Ovary (tissue), 10 donors: ENCODE results near the gene LMAN2L. TPM values are rescaled to one million over a fixed set of nuclear protein-coding genes. Genes with fewer than 3 reads are reported as not detected.

Experiments used
- DNase-seq, 5 donors: peaks; one replicate each; pipeline ENCODE4 v3.0.0-alpha.2; 2019 to 2020
- H3K27ac ChIP-seq, 2 donors: fragments of 200-600 bp; one replicate each; pipeline versions ENCODE4 v1.5.1 to v1.8.0; 2019 to 2022
- H3K27me3 ChIP-seq: fragments of 200-600 bp; one replicate; pipeline ENCODE4 v1.8.0; 2022
- H3K36me3 ChIP-seq: fragments of 200-600 bp; sonication (generic); one replicate; pipeline ENCODE4 v1.5.1; 2019
- H3K4me1 ChIP-seq: one replicate; pipeline ENCODE4 v1.8.1; 2013; ENCODE audit warnings: mild to moderate bottlenecking, moderate library complexity; ENCODE audit not compliant: insufficient read depth
- H3K4me3 ChIP-seq: fragments of 200-600 bp; sonication (generic); one replicate; pipeline ENCODE4 v1.5.1; 2017
- H3K9me3 ChIP-seq, 2 donors: fragments of 200-600 bp in 1 of 2; sonication (generic) in 1 of 2; one replicate each; pipeline versions ENCODE4 v1.5.1 to v1.8.1; 2013 to 2019; ENCODE audit warnings: mild to moderate bottlenecking in 1 of 2, moderate library complexity in 1 of 2
- CTCF ChIP-seq, 3 donors: fragments of 450-650 bp in 2 of 3; fragments of 200-600 bp in 1 of 3; IDR thresholded peaks; one replicate each; pipeline versions ENCODE4 v1.5.1 to v1.8.0; 2016 to 2022; ENCODE audit warnings: antibody characterized with exemption in 3 of 3, mild to moderate bottlenecking in 1 of 3
- EP300 ChIP-seq: sonication (generic); formaldehyde crosslinking; IDR thresholded peaks from one replicate; pipeline ENCODE4 v1.6.1; 2017; ENCODE audit warnings: antibody characterized with exemption
- POLR2A ChIP-seq: fragments of 450-650 bp; IDR thresholded peaks from one replicate; pipeline ENCODE4 v1.6.1; 2017; ENCODE audit warnings: antibody characterized with exemption, mild to moderate bottlenecking, moderate library complexity
- WGBS, 3 donors: extraction: QIAGEN DNeasy Blood & Tissue Kit in 1 of 3; methylation state at CpG; one replicate each; pipeline versions ENCODE4 v1.1.5 to v1.1.7; 2013 to 2017; 5-methylcytosine and 5-hydroxymethylcytosine counted together
- intact Hi-C, 4 donors: fragments of 100-400 bp; cut with DNase I; formaldehyde crosslinking; loops; one replicate each; pipeline versions ENCODE4 v1.11.0 to v1.15.1; 2022 to 2023
- long read RNA-seq, 3 donors: library from polyadenylated mRNA in 2 of 3; unstranded in 2 of 3; transcript quantifications; one replicate each; pipeline ENCODE4 v2.0.0 and lab custom pipeline, GENCODE V29; 2021 to 2026
- polyA plus RNA-seq, 2 donors: library from polyadenylated mRNA; stranded (reverse); fragments of 200-250 nt in 1 of 2; fragments of 350-450 nt in 1 of 2; fragmentation: Illumina TruSeq in 1 of 2; extraction: RNeasy Lipid Tissue Mini Kit (QIAGEN cat#74804) in 1 of 2; gene quantifications; one replicate each; pipeline ENCODE4 v1.2.3, GENCODE V29; 2013 to 2014
- total RNA-seq, 7 donors: library from RNA; depleted of rRNA in 2 of 7; stranded (reverse); fragments of >200 nt in 2 of 7; fragmentation: NEBNext Ultra II Directional in 3 of 7; extraction: Animal tissue kit (Norgen Biotek cat#: 25700) in 3 of 7; gene quantifications; one replicate each; pipeline versions ENCODE4 v1.1.0 to v1.2.4, GENCODE V29; 2016 to 2023
- donor health status: DM: no; HTN: no; CAD: no; lungs with moderate emphysema.
- donor health status: DM: no; HTN: no; CAD: no.
- donor health status: Bipolar disorder and iron deficiency.
- donor health status: DM: yes; HTN: yes; CAD: no.
- donor health status: DM: no; HTN: no; CAD: no.
- donor health status: DM: yes; HTN: yes; CAD: no.

Gene LMAN2L
- total RNA-seq (10 to 100 TPM; 14.8 to 29.4 (median 22.5) TPM), polyA plus RNA-seq (10 to 100 TPM; 23.1 to 41.6 TPM)
- long read RNA-seq, donor 1, transcript LMAN2L-201 (8 exons, 2,397 nt): major isoform, 268 of 317 reads
- long read RNA-seq, donor 1, transcript LMAN2L-205 (6 exons, 1,008 nt): minor isoform, 6 of 317 reads
- long read RNA-seq, donor 1, partial matches to known transcripts: 8 of 317 reads
- long read RNA-seq, donor 1, other reads (novel, unspliced or antisense): 26 of 317 reads
- long read RNA-seq, donor 2, transcript LMAN2L-201 (8 exons, 2,397 nt): major isoform, 25 of 25 reads
- long read RNA-seq, donor 2, partial matches to known transcripts: 0 of 25 reads
- long read RNA-seq, donor 2, other reads (novel, unspliced or antisense): 0 of 25 reads
- long read RNA-seq, donor 3, transcript LMAN2L-201 (8 exons, 2,397 nt): major isoform, 74 of 94 reads
- long read RNA-seq, donor 3, partial matches to known transcripts: 4 of 94 reads
- long read RNA-seq, donor 3, other reads (novel, unspliced or antisense): 11 of 94 reads

GRCh38 chr2:96739633-96740428 lies at the start of gene LMAN2L:
Gene LMAN2L (minus strand): TSS chr2:96740064. CDS start chr2:96740040, 24 bp downstream.
- no peaks in the 10 kb centered on the region for H3K36me3 ChIP-seq
- WGBS, 3 donors: 0 to 1% (median 1%) methylated on average over 43 of the region's 43 CpGs
- TF ChIP-seq POLR2A: peak; percentile 61
- TF ChIP-seq CTCF (IDR thresholded peaks at IDR 0.05): no peak
- H3K27ac ChIP-seq: peak within 1 kb of the TSS; percentile 62 to 68
- no peaks in the 10 kb centered on the region for H3K9me3 ChIP-seq
- intact Hi-C loops: loop anchor here in 2 of 4 donors (2.0 to 10.0 kb wide), 3 partner anchors 21 to 215 kb away; partner anchors contain the start of genes CNNM4 (in 1 of the 2) and FER1L5 (in 1 of the 2)
- H3K4me3 ChIP-seq: peak within 1 kb of the TSS; percentile 85
- no peaks in the 10 kb centered on the region for H3K27me3 ChIP-seq
- H3K4me1 ChIP-seq: peaks cover 4% of the 10 kb centered on the region
- peak; percentile 96 to 99 (median 97) for DNase-seq

GRCh38 chr2:96789245-96789617 lies 49.4 kb upstream of the LMAN2L start:
- H3K27me3 ChIP-seq: no peaks in the 10 kb centered on the region
- TF ChIP-seq EP300 (no peak), POLR2A (no peak), CTCF (IDR thresholded peaks at IDR 0.05) (no peak)
- WGBS, 3 donors: 85 to 86% (median 86%) methylated on average over 6 of the region's 6 CpGs
- H3K4me1 ChIP-seq: peaks cover 3% of the 10 kb centered on the region
- intact Hi-C loops: no loop called here
- no peak overlapping the region for H3K27ac ChIP-seq
- DNase-seq: no peak
- no peak overlapping the region for H3K4me3 ChIP-seq
- H3K36me3 ChIP-seq: no peaks in the 10 kb centered on the region
- H3K9me3 ChIP-seq: no peaks in the 10 kb centered on the region

GRCh38 chr2:96788442-96789244 lies 48.8 kb upstream of the LMAN2L start:
- 73 to 77% (median 75%) methylated on average over 17 of the region's 17 CpGs for WGBS, 3 donors
- H3K36me3 ChIP-seq: no peaks in the 10 kb centered on the region
- H3K9me3 ChIP-seq: no peaks in the 10 kb centered on the region
- TF ChIP-seq POLR2A (no peak), CTCF (IDR thresholded peaks at IDR 0.05) (no peak), EP300 (no peak)
- DNase-seq: no peak
- no peak overlapping the region for H3K27ac ChIP-seq
- no peak overlapping the region for H3K4me3 ChIP-seq
- H3K4me1 ChIP-seq: peaks cover 3% of the 10 kb centered on the region
- intact Hi-C loops: no loop called here
- H3K27me3 ChIP-seq: no peaks in the 10 kb centered on the region

- Histone ChIP-seq H3K27me3 (no peaks in the 10 kb centered on the region), H3K4me3 (no peak overlapping the region), H3K27ac (no peak overlapping the region), H3K36me3 (no peaks in the 10 kb centered on the region), H3K9me3 (no peaks in the 10 kb centered on the region), H3K4me1 (peaks cover 3% of the 10 kb centered on the region)
- TF ChIP-seq POLR2A (no peak), CTCF (IDR thresholded peaks at IDR 0.05) (no peak), EP300 (no peak)
- intact Hi-C loops: no loop called here
- WGBS, 3 donors: 81 to 96% (median 88%) methylated on average over 3 of the region's 3 CpGs
- DNase-seq: no peak
Observed at GRCh38 chr2:96787411-96787810, 47.5 kb upstream of the LMAN2L start.
